GM21423 (cell line): ENCODE data around the gene FRK.
"Not testable (repeated sequence)": the region's sequence is repeated elsewhere in the genome, so short reads cannot be mapped to it uniquely, and the experiment has no call there.

Experiments used
- ATAC-seq: cut with Tn5 transposase; IDR thresholded peaks from one replicate; pipeline ENCODE4 v1.9.1; 2021; ENCODE audit warnings: mild to moderate bottlenecking, moderate library complexity; ENCODE audit not compliant: unreplicated experiment

FRK gene

GRCh38 chr6:115954740-115955139 is 106.0 kb downstream of the FRK start:
- ATAC-seq = no peak

- no peak for ATAC-seq
These were observed 111.9 kb downstream of the FRK start for GRCh38 chr6:115948751-115949150.

GRCh38 chr6:115947966-115948541 is 112.6 kb downstream of the FRK start:
- no peak for ATAC-seq

- ATAC-seq = no peak
These were observed 114.9 kb downstream of the FRK start for GRCh38 chr6:115945812-115946211.

GRCh38 chr6:115945306-115945705 is 115.4 kb downstream of the FRK start:
- no peak for ATAC-seq

GRCh38 chr6:115944829-115945228 is 115.9 kb downstream of the FRK start:
- not testable (repeated sequence) for ATAC-seq

GRCh38 chr6:115937502-115937901 is 123.2 kb downstream of the FRK start:
- not testable (repeated sequence) for ATAC-seq

GRCh38 chr6:115935361-115935760 is 125.3 kb downstream of the FRK start:
- ATAC-seq = no peak

GRCh38 chr6:115934829-115935228 is 125.9 kb downstream of the FRK start:
- no peak for ATAC-seq

GRCh38 chr6:115934145-115934544 is 126.5 kb downstream of the FRK start:
- ATAC-seq = no peak

- no peak for ATAC-seq
These were observed 128.2 kb downstream of the FRK start for GRCh38 chr6:115932481-115932880.

GRCh38 chr6:115928000-115928399 is 132.7 kb downstream of the FRK start:
- not testable (repeated sequence) for ATAC-seq

- no peak for ATAC-seq
These were observed 137.7 kb downstream of the FRK start for GRCh38 chr6:115922971-115923370.

GRCh38 chr6:115914098-115914497 is 146.6 kb downstream of the FRK start:
- ATAC-seq = no peak

- ATAC-seq = no peak
These were observed 150.7 kb downstream of the FRK start for GRCh38 chr6:115909923-115910546.

GRCh38 chr6:115908906-115909559 is 151.7 kb downstream of the FRK start:
- ATAC-seq = no peak

GRCh38 chr6:115905471-115905870 is 155.2 kb downstream of the FRK start:
- ATAC-seq = no peak

GRCh38 chr6:115902436-115902835 is 158.3 kb downstream of the FRK start:
- ATAC-seq = no peak

- ATAC-seq = no peak
These were observed 158.8 kb downstream of the FRK start for GRCh38 chr6:115901896-115902295.

- peak; percentile 68 for ATAC-seq
These were observed 160.9 kb downstream of the FRK start for GRCh38 chr6:115899730-115900282.

- no peak for ATAC-seq
These were observed 162.4 kb downstream of the FRK start for GRCh38 chr6:115898246-115898645.

- no peak for ATAC-seq
These were observed 164.1 kb downstream of the FRK start for GRCh38 chr6:115896538-115897129.
